Osteocyte (in vitro differentiated cells): ENCODE results near the gene SPAG16. TPM values are rescaled to one million over a fixed set of nuclear protein-coding genes. Genes with fewer than 3 reads are reported as not detected.

Source experiments
- DNase-seq: peaks from one replicate; pipeline ENCODE4 v3.0.0; 2021; ENCODE audit warnings: mixed read lengths; ENCODE audit not compliant: unreplicated experiment; ENCODE audit errors: extremely low spot score
- H3K27ac Mint-ChIP-seq: one replicate; pipeline ENCODE4 v1.8.0; 2021; ENCODE audit warnings: mild to moderate bottlenecking, mixed read lengths; ENCODE audit not compliant: unreplicated experiment
- H3K27me3 Mint-ChIP-seq: one replicate; pipeline ENCODE4 v1.8.0; 2021; ENCODE audit warnings: mixed read lengths; ENCODE audit not compliant: unreplicated experiment
- H3K36me3 Mint-ChIP-seq: one replicate; pipeline ENCODE4 v1.8.0; 2021; ENCODE audit warnings: mixed read lengths; ENCODE audit not compliant: unreplicated experiment
- H3K4me1 Mint-ChIP-seq: one replicate; pipeline ENCODE4 v1.8.0; 2021; ENCODE audit warnings: mixed read lengths; ENCODE audit not compliant: unreplicated experiment
- H3K4me3 Mint-ChIP-seq: one replicate; pipeline ENCODE4 v1.8.0; 2021; ENCODE audit warnings: mild to moderate bottlenecking, moderate library complexity, mixed read lengths; ENCODE audit not compliant: unreplicated experiment
- H3K9me3 Mint-ChIP-seq: one replicate; pipeline ENCODE4 v1.8.0; 2021; ENCODE audit warnings: mixed read lengths; ENCODE audit not compliant: unreplicated experiment
- total RNA-seq: library from RNA; stranded (reverse); gene quantifications from 2 replicates; pipeline ENCODE4 v1.2.1, GENCODE V29; 2021
- TF ChIP-seq, protein P1 (sequence below): fragments of 200-600 bp; sonication (generic); IDR thresholded peaks from 2 replicates; pipeline ENCODE4 v1.5.0; 2021; ENCODE audit warnings: antibody characterized with exemption, mild to moderate bottlenecking, moderate library complexity

The SPAG16 gene
- total RNA-seq, 1 donor from 2014 or later, result 20.7 TPM

DNA sequence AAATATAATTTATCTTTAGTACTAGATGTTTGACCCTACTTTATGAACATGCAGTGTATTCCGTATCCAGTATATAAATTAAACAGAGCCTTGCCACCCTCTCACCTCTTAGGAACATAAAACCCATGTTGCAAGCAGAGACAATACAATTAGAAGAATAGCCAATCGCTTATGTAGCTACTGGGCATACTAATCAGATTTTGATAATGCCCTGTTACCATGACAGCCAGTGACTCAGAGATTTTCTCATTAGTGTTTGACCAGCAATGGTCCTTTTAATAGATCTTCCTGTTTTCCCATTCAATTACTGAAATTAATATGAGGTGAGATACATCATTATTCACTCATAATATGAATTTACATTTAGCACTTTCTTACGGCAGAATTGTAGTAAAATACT is 579.3 kb downstream of the SPAG16 start:
- DNase-seq, result no peak
- TF ChIP-seq, protein P1, sequence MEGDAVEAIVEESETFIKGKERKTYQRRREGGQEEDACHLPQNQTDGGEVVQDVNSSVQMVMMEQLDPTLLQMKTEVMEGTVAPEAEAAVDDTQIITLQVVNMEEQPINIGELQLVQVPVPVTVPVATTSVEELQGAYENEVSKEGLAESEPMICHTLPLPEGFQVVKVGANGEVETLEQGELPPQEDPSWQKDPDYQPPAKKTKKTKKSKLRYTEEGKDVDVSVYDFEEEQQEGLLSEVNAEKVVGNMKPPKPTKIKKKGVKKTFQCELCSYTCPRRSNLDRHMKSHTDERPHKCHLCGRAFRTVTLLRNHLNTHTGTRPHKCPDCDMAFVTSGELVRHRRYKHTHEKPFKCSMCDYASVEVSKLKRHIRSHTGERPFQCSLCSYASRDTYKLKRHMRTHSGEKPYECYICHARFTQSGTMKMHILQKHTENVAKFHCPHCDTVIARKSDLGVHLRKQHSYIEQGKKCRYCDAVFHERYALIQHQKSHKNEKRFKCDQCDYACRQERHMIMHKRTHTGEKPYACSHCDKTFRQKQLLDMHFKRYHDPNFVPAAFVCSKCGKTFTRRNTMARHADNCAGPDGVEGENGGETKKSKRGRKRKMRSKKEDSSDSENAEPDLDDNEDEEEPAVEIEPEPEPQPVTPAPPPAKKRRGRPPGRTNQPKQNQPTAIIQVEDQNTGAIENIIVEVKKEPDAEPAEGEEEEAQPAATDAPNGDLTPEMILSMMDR, result no peak
- H3K9me3 Mint-ChIP-seq, result peaks cover 6% of the 10 kb centered on the region

DNA sequence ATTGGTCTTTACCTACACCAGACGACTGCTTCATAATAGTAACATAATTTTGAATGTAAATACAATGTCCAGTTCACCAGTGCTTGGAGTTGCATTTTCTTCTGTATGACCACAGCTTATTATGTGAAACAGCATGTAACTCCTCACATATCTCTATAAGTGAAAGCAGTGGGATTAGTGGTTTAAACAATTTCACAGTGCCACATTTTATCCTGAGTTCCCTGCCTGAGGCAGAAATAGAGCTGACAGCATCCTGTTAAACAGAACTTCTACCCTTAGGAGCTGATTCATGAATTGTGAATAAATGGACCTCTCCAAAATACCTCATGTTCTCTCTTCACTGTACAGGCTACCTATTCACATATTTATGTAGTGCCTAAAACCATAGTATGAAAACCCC is 584.3 kb downstream of the SPAG16 start:
- Mint-ChIP-seq H3K27ac (no peak overlapping the region), H3K36me3 (no peaks in the 10 kb centered on the region), H3K4me3 (no peak overlapping the region), H3K4me1 (no peaks in the 10 kb centered on the region), H3K9me3 (peaks cover 14% of the 10 kb centered on the region), H3K27me3 (no peaks in the 10 kb centered on the region)
- DNase-seq, result no peak
- TF ChIP-seq, protein P1, result no peak

More for the DNA sequence above, 579.3 kb downstream of the SPAG16 start:
- H3K4me1 Mint-ChIP-seq, result no peaks in the 10 kb centered on the region
- H3K27ac Mint-ChIP-seq, result no peak overlapping the region
- H3K4me3 Mint-ChIP-seq, result no peak overlapping the region
- H3K36me3 Mint-ChIP-seq, result no peaks in the 10 kb centered on the region
- H3K27me3 Mint-ChIP-seq, result no peaks in the 10 kb centered on the region

DNA sequence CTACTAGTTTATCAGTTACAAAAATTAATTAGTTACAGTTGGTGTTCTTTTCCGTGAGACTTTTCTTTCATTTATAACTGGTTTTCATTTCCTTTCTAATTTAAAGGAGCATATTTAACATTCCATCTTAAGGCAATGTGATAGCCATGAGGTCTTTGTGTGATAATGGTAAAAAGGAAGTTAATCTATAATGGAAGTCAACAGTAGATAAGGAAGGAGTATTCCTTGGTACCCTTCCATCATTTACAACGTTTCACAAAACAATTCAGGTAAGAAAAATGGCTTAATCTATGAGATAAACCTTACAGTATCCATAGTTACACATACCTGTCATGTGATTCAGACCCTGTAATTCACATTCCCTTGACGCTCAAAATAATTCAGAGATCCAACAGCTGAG is 601.2 kb downstream of the SPAG16 start:
- H3K27ac Mint-ChIP-seq, result no peak overlapping the region
- no peaks in the 10 kb centered on the region for H3K36me3 Mint-ChIP-seq
- peaks cover 6% of the 10 kb centered on the region for H3K9me3 Mint-ChIP-seq
- H3K4me3 Mint-ChIP-seq, result no peak overlapping the region
- no peaks in the 10 kb centered on the region for H3K4me1 Mint-ChIP-seq
- DNase-seq, result no peak
- H3K27me3 Mint-ChIP-seq, result peaks cover 5% of the 10 kb centered on the region
- TF ChIP-seq, protein P1, result no peak

DNA sequence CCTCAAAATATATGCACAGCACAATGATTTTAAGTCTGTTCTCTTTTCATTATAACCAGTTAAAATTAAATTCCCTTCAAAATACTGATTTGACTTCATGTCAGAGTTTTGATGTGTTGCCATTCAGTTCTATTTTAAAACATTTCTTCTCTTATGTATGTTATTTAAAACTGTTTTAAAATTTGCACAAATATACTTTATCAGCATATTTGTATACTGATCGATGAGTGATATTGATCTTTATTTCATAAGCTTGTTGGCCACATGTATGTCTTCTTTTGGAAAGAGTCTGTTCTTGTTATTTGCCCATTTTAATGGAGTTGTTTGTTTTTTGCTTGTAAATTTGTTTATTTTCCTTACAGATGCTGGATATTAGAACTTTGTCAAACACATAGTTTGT is 630.2 kb downstream of the SPAG16 start:
- no peak for DNase-seq
- no peak overlapping the region for H3K4me3 Mint-ChIP-seq
- H3K27me3 Mint-ChIP-seq, result no peaks in the 10 kb centered on the region
- TF ChIP-seq, protein P1, result no peak
- H3K9me3 Mint-ChIP-seq, result peaks cover 27% of the 10 kb centered on the region
- H3K36me3 Mint-ChIP-seq, result peaks cover under 1% of the 10 kb centered on the region
- no peak overlapping the region for H3K27ac Mint-ChIP-seq
- no peaks in the 10 kb centered on the region for H3K4me1 Mint-ChIP-seq

DNA sequence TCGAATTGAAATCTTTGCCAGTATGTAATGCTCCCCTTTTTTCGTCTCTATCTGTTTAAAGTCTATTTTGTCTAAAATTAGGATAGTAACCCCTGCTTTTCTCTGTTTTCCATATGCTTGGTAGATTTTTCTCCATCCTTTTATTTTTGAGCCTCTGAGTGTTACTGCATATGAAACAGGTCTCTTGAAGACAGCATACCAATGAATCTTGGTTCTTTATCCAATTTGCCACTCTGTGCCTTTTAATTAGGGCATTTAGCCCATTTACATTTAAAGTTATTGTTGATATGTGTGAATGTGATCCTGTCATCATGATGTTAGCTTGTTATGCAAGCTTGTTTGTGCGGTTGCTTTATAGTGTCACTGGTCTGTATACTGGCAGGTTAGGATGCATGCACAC is 635.8 kb downstream of the SPAG16 start:
- Mint-ChIP-seq H3K9me3 (peaks cover 53% of the 10 kb centered on the region), H3K27me3 (no peaks in the 10 kb centered on the region), H3K27ac (no peak overlapping the region)

More for the DNA sequence above, 635.8 kb downstream of the SPAG16 start:
- H3K4me3 Mint-ChIP-seq, result no peak overlapping the region
- no peak for DNase-seq
- peaks cover 2% of the 10 kb centered on the region for H3K36me3 Mint-ChIP-seq
- no peaks in the 10 kb centered on the region for H3K4me1 Mint-ChIP-seq
- TF ChIP-seq, protein P1, result no peak
